Activated gamma-delta T cell treated with Interleukin-2 at 50 U/mL for 16 hours (primary cell): ENCODE data around the gene MLXIP.

Experiments
- DNase-seq: peaks from one replicate; pipeline ENCODE4 v3.0.0-alpha.2; 2020

MLXIP gene

GRCh38 chr12:122189626-122190475 is 111.3 kb downstream of the MLXIP start:
- DNase-seq: no peak

DNA sequence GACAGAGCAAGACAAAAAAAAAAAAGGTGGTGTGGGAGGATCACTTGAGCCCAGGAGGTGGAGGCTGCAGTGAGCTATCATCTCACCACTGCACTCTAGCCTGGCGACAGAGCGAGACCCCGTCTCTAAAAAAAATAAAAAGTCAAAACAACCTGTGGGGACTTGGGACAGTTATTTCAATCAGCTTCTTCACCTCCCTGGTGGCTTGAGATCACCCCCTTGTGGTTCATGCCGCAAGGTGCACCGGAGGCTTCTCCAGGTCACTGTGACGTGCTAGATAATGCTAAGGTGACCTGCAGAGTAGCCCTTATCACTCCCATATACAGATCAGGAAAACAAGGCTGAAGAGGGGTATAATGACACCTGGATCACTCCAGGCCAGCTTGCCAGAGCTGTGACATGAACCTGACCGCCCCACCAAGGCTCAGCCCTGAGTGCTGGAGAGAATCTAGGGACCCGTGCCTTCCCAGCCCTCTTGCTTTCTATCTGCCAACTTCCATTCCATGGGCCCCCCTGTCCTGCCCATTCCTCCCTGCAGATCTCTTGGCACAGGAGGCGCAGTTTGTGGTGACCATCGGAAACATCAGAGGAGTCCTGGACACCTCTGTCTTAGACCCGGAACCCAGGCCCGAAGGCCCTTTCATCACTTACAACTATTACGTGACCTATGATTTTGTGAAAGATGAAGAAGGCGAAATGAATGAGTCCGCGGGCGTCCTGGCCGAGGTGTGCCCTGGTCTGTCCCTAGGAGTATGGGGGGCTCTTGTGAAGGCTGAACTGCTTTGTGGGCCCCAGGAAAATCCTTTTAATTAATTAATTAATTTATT is 112.5 kb downstream of the MLXIP start:
- DNase-seq: peak; percentile 63

- no peak for DNase-seq
These were observed 113.9 kb downstream of the MLXIP start for GRCh38 chr12:122192441-122192840.

- DNase-seq: no peak
These were observed 116.2 kb downstream of the MLXIP start for GRCh38 chr12:122194804-122195203.

- no peak for DNase-seq
These were observed 116.8 kb downstream of the MLXIP start for GRCh38 chr12:122195405-122195804.
